Stomach smooth muscle (tissue), 2 donors: ENCODE results near the gene GPSM3.
"Not testable (repeated sequence)": the region's sequence is repeated elsewhere in the genome, so short reads cannot be mapped to it uniquely, and the experiment has no call there.

ENCODE experiments used
- H3K27ac ChIP-seq: one replicate; pipeline ENCODE4 v1.7.0; 2013; ENCODE audit warnings: mild to moderate bottlenecking, low read length, inconsistent platforms
- H3K27me3 ChIP-seq, 2 donors: one replicate each; pipeline ENCODE4 v1.7.0; 2013; ENCODE audit warnings: low read length in 2 of 2; ENCODE audit not compliant: insufficient read depth in 2 of 2, control insufficient read depth in 1 of 2
- H3K36me3 ChIP-seq, 2 donors: one replicate each; pipeline ENCODE4 v1.7.0; 2013; ENCODE audit warnings: low read length in 2 of 2; ENCODE audit not compliant: control insufficient read depth in 2 of 2, insufficient read depth in 2 of 2
- H3K4me1 ChIP-seq: one replicate; pipeline ENCODE4 v1.7.0; 2013; ENCODE audit warnings: low read length; ENCODE audit not compliant: control insufficient read depth, insufficient read depth
- H3K4me3 ChIP-seq, 2 donors: one replicate each; pipeline ENCODE4 v1.7.0; 2013; ENCODE audit warnings: low read length in 2 of 2
- H3K9ac ChIP-seq, 2 donors: one replicate each; pipeline ENCODE4 v1.7.0; 2013; ENCODE audit warnings: low read length in 2 of 2, mild to moderate bottlenecking in 1 of 2
- H3K9me3 ChIP-seq, 2 donors: one replicate each; pipeline ENCODE4 v1.7.0; 2013; ENCODE audit warnings: low read length in 2 of 2; ENCODE audit not compliant: control insufficient read depth in 2 of 2
- donor health status: healthy.
- donor health status: Pancreatic carcinoma.

Gene GPSM3

DNA sequence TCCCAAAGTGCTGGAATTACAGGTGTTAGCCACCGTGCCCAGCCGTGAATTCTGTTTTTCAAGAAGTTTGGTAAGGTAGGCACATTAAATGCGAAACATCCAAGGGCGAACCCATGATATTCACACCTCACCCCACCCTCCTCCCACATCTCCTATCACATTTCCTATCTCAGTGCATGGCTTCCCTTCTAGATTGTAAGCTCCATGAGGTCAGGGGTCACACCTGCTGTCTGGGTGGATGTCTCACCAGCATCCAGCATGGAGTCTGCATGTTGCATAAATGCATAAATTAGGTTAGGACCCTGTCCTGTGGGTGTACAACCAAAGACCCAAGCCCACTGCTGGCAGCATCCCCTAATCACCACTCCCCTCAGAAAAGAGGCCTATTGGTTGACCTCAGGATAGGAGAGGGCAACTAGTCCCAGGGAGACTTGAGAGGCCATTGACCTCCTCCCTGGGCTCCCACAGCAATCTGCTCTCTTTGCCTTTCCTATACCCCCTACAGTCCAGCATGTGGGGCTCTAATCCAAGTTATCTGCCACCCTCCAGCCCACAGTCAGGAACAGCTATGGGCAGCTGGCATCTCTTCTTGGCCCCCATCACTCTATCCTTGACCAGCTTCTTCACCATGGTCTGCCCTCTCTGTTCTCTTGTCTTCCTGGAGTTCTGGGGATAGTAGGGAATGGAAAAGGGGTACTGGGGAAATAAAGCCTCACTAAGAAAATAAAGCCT lies 44.9 kb downstream of the GPSM3 start:
- H3K4me1 ChIP-seq = peaks cover 27% of the 10 kb centered on the region
- no peaks in the 10 kb centered on the region for H3K27me3 ChIP-seq

DNA sequence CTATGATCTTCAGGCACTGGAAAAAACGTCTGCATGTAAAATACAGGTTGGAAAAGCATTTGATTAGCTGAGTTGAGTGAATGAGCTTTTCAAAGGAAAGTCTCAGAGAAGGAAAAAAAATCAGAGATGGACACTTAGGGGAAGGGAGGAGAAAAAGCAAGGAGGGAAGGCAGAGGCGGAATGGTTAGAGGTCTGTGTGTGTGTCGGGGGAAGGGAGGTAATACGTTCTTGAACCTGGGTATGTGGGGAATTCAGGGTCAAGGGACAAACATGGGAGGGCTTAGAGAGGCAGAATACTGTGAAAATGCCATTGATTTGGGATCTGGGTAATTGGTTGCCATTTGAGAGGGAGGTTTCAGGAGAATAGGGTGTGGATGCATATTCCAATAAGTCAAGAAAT lies 45.8 kb downstream of the GPSM3 start:
- no peaks in the 10 kb centered on the region for H3K9me3 ChIP-seq
- H3K9ac ChIP-seq = no peak overlapping the region
- no peak overlapping the region for H3K27ac ChIP-seq
- H3K4me3 ChIP-seq = no peak overlapping the region
- H3K4me1 ChIP-seq = peaks cover 20% of the 10 kb centered on the region
- H3K36me3 ChIP-seq = peaks cover 3 to 5% of the 10 kb centered on the region in 2 donors
- no peaks in the 10 kb centered on the region for H3K27me3 ChIP-seq

More for the DNA sequence above, 44.9 kb downstream of the GPSM3 start:
- H3K36me3 ChIP-seq = peaks cover 3 to 5% of the 10 kb centered on the region in 2 donors
- H3K9ac ChIP-seq = no peak overlapping the region
- H3K4me3 ChIP-seq = no peak overlapping the region
- H3K9me3 ChIP-seq = no peaks in the 10 kb centered on the region
- no peak overlapping the region for H3K27ac ChIP-seq

DNA sequence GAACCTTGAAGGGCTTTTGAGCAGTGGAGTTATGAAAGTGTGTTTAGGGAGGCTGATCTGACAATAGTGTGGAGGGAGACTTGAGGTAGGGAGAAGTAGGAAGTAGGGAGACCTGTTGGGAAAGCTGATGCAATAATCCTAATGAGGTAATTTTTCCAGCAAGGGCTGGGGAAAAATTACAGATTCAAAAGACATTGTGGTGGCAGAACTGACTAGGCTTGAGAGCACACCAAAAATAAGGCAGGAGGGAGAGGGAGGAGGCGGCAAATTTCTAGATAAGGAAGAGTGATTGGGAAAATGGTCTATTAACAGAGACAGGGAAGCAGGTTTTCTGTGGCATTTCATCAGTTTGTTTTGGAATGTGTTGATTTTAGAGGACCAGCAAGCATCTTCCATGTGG lies 46.2 kb downstream of the GPSM3 start:
- Histone ChIP-seq H3K9ac (no peak overlapping the region), H3K27me3 (no peaks in the 10 kb centered on the region), H3K27ac (no peak overlapping the region), H3K36me3 (peaks cover 3 to 5% of the 10 kb centered on the region in 2 donors), H3K9me3 (no peaks in the 10 kb centered on the region), H3K4me3 (no peak overlapping the region), H3K4me1 (peaks cover 17% of the 10 kb centered on the region)

DNA sequence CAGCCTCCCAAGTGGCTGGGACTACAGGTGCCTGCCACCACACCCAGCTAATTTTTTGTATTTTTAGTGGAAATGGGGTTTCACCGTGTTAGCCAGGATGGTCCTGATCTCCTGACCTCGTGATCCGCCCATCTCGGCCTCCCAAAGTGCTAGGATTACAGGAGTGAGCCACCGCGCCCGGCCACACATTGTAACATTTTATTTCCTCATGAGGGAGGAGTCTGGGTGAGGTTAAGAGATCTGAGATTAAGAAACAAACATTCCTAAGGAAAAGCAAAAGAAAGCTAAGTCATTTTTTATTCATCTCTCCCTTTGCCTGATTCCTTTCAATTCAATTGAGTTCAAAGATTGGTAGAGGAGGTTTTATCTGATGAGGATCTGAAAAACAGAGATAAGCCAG lies 48.2 kb downstream of the GPSM3 start:
- H3K27me3 ChIP-seq, H3K4me1 ChIP-seq, H3K36me3 ChIP-seq, H3K9me3 ChIP-seq, H3K9ac ChIP-seq, H3K4me3 ChIP-seq, H3K27ac ChIP-seq: not testable (repeated sequence)
